NB4 (cell line): ENCODE measurements around the gene MRNIP.

Experiments
- CTCF ChIP-seq: IDR thresholded peaks from one replicate; pipeline ENCODE4 v1.5.1; 2012; ENCODE audit warnings: low read depth, low read length
- POLR2A ChIP-seq: IDR thresholded peaks from 2 replicates; pipeline ENCODE4 v1.6.1; 2011; ENCODE audit warnings: mild to moderate bottlenecking; ENCODE audit not compliant: insufficient read length; ENCODE audit errors: extremely low read depth

GRCh38 chr5:179865491-179866240 is 7.0 kb upstream of the MRNIP start:
- TF ChIP-seq CTCF (no peak), POLR2A (no peak)
